ENCODE data around the gene TPRG1L. TPM values are rescaled to one million over a fixed set of nuclear protein-coding genes. Genes with fewer than 3 reads are reported as not detected.

Gene TPRG1L
- polyA plus RNA-seq, 12 donors, result 26.2 to 34.2 (median 29.8) TPM; not detected in 1

- DNase-seq, result no peak
Observed at GRCh38 chr1:3625151-3625907, 514 bp downstream of the TPRG1L start.

- no peak for DNase-seq
Observed at GRCh38 chr1:3626025-3626424, 1.2 kb downstream of the TPRG1L start.

GRCh38 chr1:3627515-3628253 lies 2.9 kb downstream of the TPRG1L start:
- no peak for DNase-seq

GRCh38 chr1:3628445-3628844 lies 3.6 kb downstream of the TPRG1L start:
- no peak for DNase-seq

- no peak for DNase-seq
Observed at GRCh38 chr1:3629561-3630160, 4.8 kb downstream of the TPRG1L start.

GRCh38 chr1:3630161-3630611 lies 5.4 kb downstream of the TPRG1L start:
- DNase-seq, result no peak

- no peak for DNase-seq
Observed at GRCh38 chr1:3630914-3631313, 6.1 kb downstream of the TPRG1L start.

- DNase-seq, result no peak
Observed at GRCh38 chr1:3631320-3632260, 6.8 kb downstream of the TPRG1L start.

GRCh38 chr1:3632298-3632697 lies 7.5 kb downstream of the TPRG1L start:
- no peak for DNase-seq

GRCh38 chr1:3632716-3633343 lies 8.0 kb downstream of the TPRG1L start:
- DNase-seq, result no peak

- no peak for DNase-seq
Observed at GRCh38 chr1:3633344-3634058, 8.7 kb downstream of the TPRG1L start.

- DNase-seq, result no peak
Observed at GRCh38 chr1:3634059-3634800, 9.4 kb downstream of the TPRG1L start.

GRCh38 chr1:3636080-3636479 lies 11.3 kb downstream of the TPRG1L start:
- DNase-seq, result no peak

- DNase-seq, result no peak
Observed at GRCh38 chr1:3636531-3636930, 11.7 kb downstream of the TPRG1L start.

- DNase-seq, result no peak
Observed at GRCh38 chr1:3638027-3638426, 13.2 kb downstream of the TPRG1L start.

GRCh38 chr1:3638676-3639075 lies 13.9 kb downstream of the TPRG1L start:
- DNase-seq, result no peak

- no peak for DNase-seq
Observed at GRCh38 chr1:3639397-3639911, 14.6 kb downstream of the TPRG1L start.

GRCh38 chr1:3640121-3640837 lies 15.5 kb downstream of the TPRG1L start:
- no peak for DNase-seq
